ENCODE data around the gene MASP2. TPM values are rescaled to one million over a fixed set of nuclear protein-coding genes. Genes with fewer than 3 reads are reported as not detected.
"Not testable (repeated sequence)": the region's sequence is repeated elsewhere in the genome, so short reads cannot be mapped to it uniquely, and the experiment has no call there.

MASP2 gene
- total RNA-seq, 1 donor from 2014 or later, result not detected

GRCh38 chr1:11064942-11065341, 17.9 kb upstream of the MASP2 start:
- TF ChIP-seq CTCF (IDR thresholded peaks at IDR 0.05; ENCODE audit: insufficient read depth, low read length, poor library complexity, severe bottlenecking), result no peak
- DNase-seq (ENCODE audit: low read depth), result no peak
- H3K27me3 ChIP-seq (ENCODE audit: control insufficient read depth, insufficient read depth, low read length), result no peaks in the 10 kb centered on the region
- H3K36me3 ChIP-seq (ENCODE audit: control insufficient read depth, insufficient read depth, low read length), result peaks cover 4% of the 10 kb centered on the region
- no peak overlapping the region for H3K4me3 ChIP-seq (ENCODE audit: low read depth, low read length)

GRCh38 chr1:11063937-11064537, 17.0 kb upstream of the MASP2 start:
- not testable (repeated sequence) for H3K4me3 ChIP-seq (ENCODE audit: low read depth, low read length); H3K36me3 ChIP-seq (ENCODE audit: control insufficient read depth, insufficient read depth, low read length); DNase-seq (ENCODE audit: low read depth); H3K27me3 ChIP-seq (ENCODE audit: control insufficient read depth, insufficient read depth, low read length)

GRCh38 chr1:11062965-11063401, 15.9 kb upstream of the MASP2 start:
- Histone ChIP-seq H3K36me3 (ENCODE audit: control insufficient read depth, insufficient read depth, low read length) (peaks cover 4% of the 10 kb centered on the region), H3K27me3 (ENCODE audit: control insufficient read depth, insufficient read depth, low read length) (no peaks in the 10 kb centered on the region), H3K4me3 (ENCODE audit: low read depth, low read length) (no peak overlapping the region)
- no peak for DNase-seq (ENCODE audit: low read depth)
- TF ChIP-seq CTCF (IDR thresholded peaks at IDR 0.05; ENCODE audit: insufficient read depth, low read length, poor library complexity, severe bottlenecking), result no peak

GRCh38 chr1:11061652-11062365, 14.8 kb upstream of the MASP2 start:
- no peak for DNase-seq (ENCODE audit: low read depth)
- TF ChIP-seq CTCF (IDR thresholded peaks at IDR 0.05; ENCODE audit: insufficient read depth, low read length, poor library complexity, severe bottlenecking), result no peak
- peaks cover 2% of the 10 kb centered on the region for H3K36me3 ChIP-seq (ENCODE audit: control insufficient read depth, insufficient read depth, low read length)
- H3K4me3 ChIP-seq (ENCODE audit: low read depth, low read length), result no peak overlapping the region
- no peaks in the 10 kb centered on the region for H3K27me3 ChIP-seq (ENCODE audit: control insufficient read depth, insufficient read depth, low read length)

- H3K36me3 ChIP-seq (ENCODE audit: control insufficient read depth, insufficient read depth, low read length), result peaks cover 3% of the 10 kb centered on the region
- DNase-seq (ENCODE audit: low read depth), result peak; percentile 57
These were observed 13.2 kb upstream of the MASP2 start, which contains the start of gene SRM for GRCh38 chr1:11059968-11060830. TSS of gene SRM (minus strand) at chr1:11060018. CDS start at chr1:11059943, 75 bp downstream.

More at GRCh38 chr1:11059968-11060830, 13.2 kb upstream of the MASP2 start, which contains the start of gene SRM:
- Histone ChIP-seq H3K4me3 (ENCODE audit: low read depth, low read length) (peak within 1 kb of the TSS; percentile 92), H3K27me3 (ENCODE audit: control insufficient read depth, insufficient read depth, low read length) (no peaks in the 10 kb centered on the region)
- no peak for TF ChIP-seq CTCF (IDR thresholded peaks at IDR 0.05; ENCODE audit: insufficient read depth, low read length, poor library complexity, severe bottlenecking)
